Progenitor cell of endocrine pancreas (in vitro differentiated cells): ENCODE results near the gene GAA. TPM values are rescaled to one million over a fixed set of nuclear protein-coding genes. Genes with fewer than 3 reads are reported as not detected.
"Not testable (repeated sequence)": the region's sequence is repeated elsewhere in the genome, so short reads cannot be mapped to it uniquely, and the experiment has no call there.

ENCODE experiments used
- DNase-seq: peaks from one replicate; pipeline ENCODE4 v3.0.0; 2021; ENCODE audit warnings: low spot score; ENCODE audit not compliant: unreplicated experiment
- H3K27ac Mint-ChIP-seq: 2 replicates; pipeline ENCODE4 v1.8.0; 2021; ENCODE audit warnings: mild to moderate bottlenecking, moderate library complexity, mixed read lengths
- H3K27me3 Mint-ChIP-seq: 2 replicates; pipeline ENCODE4 v1.8.0; 2021; ENCODE audit warnings: mixed read lengths
- H3K36me3 Mint-ChIP-seq: 2 replicates; pipeline ENCODE4 v1.8.0; 2022; ENCODE audit warnings: mixed read lengths; ENCODE audit not compliant: insufficient read depth
- H3K4me1 Mint-ChIP-seq: 2 replicates; pipeline ENCODE4 v1.8.0; 2021; ENCODE audit warnings: low read depth, mixed read lengths
- H3K4me3 Mint-ChIP-seq: 2 replicates; pipeline ENCODE4 v1.8.0; 2021; ENCODE audit warnings: low read depth, mild to moderate bottlenecking, moderate library complexity, mixed read lengths
- H3K9me3 Mint-ChIP-seq: 2 replicates; pipeline ENCODE4 v1.8.0; 2021; ENCODE audit warnings: low read depth, mixed read lengths
- CTCF ChIP-seq: fragments of 200-600 bp; sonication (generic); IDR thresholded peaks from one replicate; pipeline ENCODE4 v1.5.0; 2021; ENCODE audit warnings: antibody characterized with exemption, mild to moderate bottlenecking; ENCODE audit not compliant: unreplicated experiment
- total RNA-seq: library from RNA; stranded (reverse); gene quantifications from 2 replicates; pipeline ENCODE4 v1.2.1, GENCODE V29; 2021

The GAA gene
- total RNA-seq, 1 donor from 2014 or later, result 37.9 TPM

- Mint-ChIP-seq H3K27ac (no peak overlapping the region), H3K4me1 (no peaks in the 10 kb centered on the region), H3K36me3 (peaks cover 3% of the 10 kb centered on the region), H3K4me3 (no peak overlapping the region), H3K27me3 (no peaks in the 10 kb centered on the region), H3K9me3 (no peaks in the 10 kb centered on the region)
- no peak for TF ChIP-seq CTCF
- DNase-seq, result no peak
Observed at GRCh38 chr17:80086081-80086480, 15.3 kb upstream of the GAA start.

- H3K4me3 Mint-ChIP-seq, result no peak overlapping the region
- H3K9me3 Mint-ChIP-seq, result no peaks in the 10 kb centered on the region
- no peaks in the 10 kb centered on the region for H3K27me3 Mint-ChIP-seq
- no peak overlapping the region for H3K27ac Mint-ChIP-seq
- peaks cover 3% of the 10 kb centered on the region for H3K36me3 Mint-ChIP-seq
- no peak for TF ChIP-seq CTCF
- H3K4me1 Mint-ChIP-seq, result no peaks in the 10 kb centered on the region
- no peak for DNase-seq
Observed at GRCh38 chr17:80086616-80087015, 14.8 kb upstream of the GAA start.

GRCh38 chr17:80087346-80088265 is 13.8 kb upstream of the GAA start:
- DNase-seq, result no peak
- H3K4me3 Mint-ChIP-seq, result no peak overlapping the region
- H3K27me3 Mint-ChIP-seq, result no peaks in the 10 kb centered on the region
- H3K4me1 Mint-ChIP-seq, result no peaks in the 10 kb centered on the region
- no peak for TF ChIP-seq CTCF
- no peak overlapping the region for H3K27ac Mint-ChIP-seq
- H3K9me3 Mint-ChIP-seq, result no peaks in the 10 kb centered on the region
- H3K36me3 Mint-ChIP-seq, result peaks cover 3% of the 10 kb centered on the region

GRCh38 chr17:80089762-80090161 is 11.6 kb upstream of the GAA start:
- H3K4me3 Mint-ChIP-seq, result no peak overlapping the region

GRCh38 chr17:80090164-80090563 is 11.2 kb upstream of the GAA start:
- not testable (repeated sequence) for H3K27me3 Mint-ChIP-seq, H3K9me3 Mint-ChIP-seq, DNase-seq

More at GRCh38 chr17:80089762-80090161, 11.6 kb upstream of the GAA start:
- no peak for DNase-seq
- H3K27ac Mint-ChIP-seq, result no peak overlapping the region
- TF ChIP-seq CTCF, result no peak
- H3K36me3 Mint-ChIP-seq, result peaks cover 3% of the 10 kb centered on the region
- no peaks in the 10 kb centered on the region for H3K4me1 Mint-ChIP-seq
- H3K9me3 Mint-ChIP-seq, result no peaks in the 10 kb centered on the region
- no peaks in the 10 kb centered on the region for H3K27me3 Mint-ChIP-seq

GRCh38 chr17:80091376-80091775 is 10.0 kb upstream of the GAA start:
- no peak for TF ChIP-seq CTCF
- no peak for DNase-seq
- Mint-ChIP-seq H3K4me1 (no peaks in the 10 kb centered on the region), H3K27ac (no peak overlapping the region), H3K4me3 (no peak overlapping the region), H3K9me3 (no peaks in the 10 kb centered on the region), H3K36me3 (peaks cover 3% of the 10 kb centered on the region), H3K27me3 (no peaks in the 10 kb centered on the region)

More at GRCh38 chr17:80090164-80090563, 11.2 kb upstream of the GAA start:
- not testable (repeated sequence) for H3K4me1 Mint-ChIP-seq, H3K4me3 Mint-ChIP-seq, H3K27ac Mint-ChIP-seq, H3K36me3 Mint-ChIP-seq
